Amniotic stem cell (primary cell): ENCODE data around the gene UTP14C.
A peak's percentile ranks its signal among the peaks of the same experiment; 100 is the strongest.
"Not testable (repeated sequence)": the region's sequence is repeated elsewhere in the genome, so short reads cannot be mapped to it uniquely, and the experiment has no call there.

Experiments used
- DNase-seq: peaks from one replicate; lab custom pipeline; 2025; lab: John Stamatoyannopoulos, UW

Gene UTP14C

DNA sequence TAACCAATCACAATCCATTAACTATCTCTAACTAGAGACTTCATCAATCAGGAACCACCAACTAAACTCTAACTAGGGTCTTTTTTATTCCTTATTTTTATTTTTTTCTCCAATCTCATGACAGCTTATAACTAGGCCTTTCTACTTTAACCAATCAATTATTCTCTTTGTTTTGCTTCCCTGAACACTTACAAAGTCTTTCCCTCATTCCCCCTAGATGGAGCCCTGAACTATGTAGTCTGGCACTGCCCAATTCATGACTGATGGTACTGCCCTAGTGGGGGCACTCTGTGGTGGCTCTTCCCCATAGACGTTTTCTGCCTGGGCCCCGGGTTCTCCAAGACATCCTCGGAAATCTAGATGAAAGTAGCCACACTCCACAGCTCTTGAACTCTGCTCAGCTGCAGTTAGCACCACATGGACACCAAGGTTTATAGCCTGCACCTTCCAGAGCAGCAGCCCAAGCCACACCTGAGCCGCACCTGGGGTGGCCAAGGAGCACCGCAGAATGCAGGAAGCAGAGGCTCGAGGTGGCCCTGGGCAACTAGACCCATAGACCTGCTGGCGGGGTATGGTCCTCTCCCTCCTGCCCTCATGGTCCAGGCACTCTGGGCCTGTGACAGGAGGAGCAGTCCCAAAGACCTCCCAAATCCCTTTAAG lies 19.9 kb upstream of the UTP14C start:
- DNase-seq = no peak

DNA sequence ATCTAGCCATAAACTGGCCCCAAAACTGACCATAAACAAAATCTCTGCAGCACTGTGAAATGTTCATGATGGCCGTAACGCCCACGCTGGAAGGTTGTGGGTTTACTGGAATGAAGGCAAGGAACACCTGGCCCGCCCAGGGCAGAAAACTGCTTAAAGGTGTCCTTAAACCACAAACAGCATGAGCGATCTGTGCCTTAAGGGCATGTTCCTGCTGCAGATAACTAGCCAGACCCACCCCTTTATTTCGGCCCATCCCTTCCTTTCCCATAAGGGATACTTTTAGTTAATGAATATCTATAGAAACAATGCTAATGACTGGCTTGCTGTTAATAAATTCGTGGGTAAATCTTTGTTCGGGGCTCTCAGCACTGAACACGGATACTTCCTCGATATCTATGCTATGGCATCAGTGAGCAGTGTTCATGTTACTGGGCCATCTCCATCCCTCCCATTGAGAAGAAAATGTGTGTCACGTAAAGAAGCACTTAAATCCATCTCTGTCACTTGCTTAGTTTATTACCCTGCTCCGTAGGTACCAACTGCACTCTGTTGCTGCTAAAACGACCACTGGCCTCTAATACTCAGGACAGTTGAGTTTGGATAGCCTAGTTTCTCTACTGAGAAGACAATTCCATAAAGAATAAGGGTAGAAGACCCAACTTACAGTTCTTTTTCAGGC lies 18.5 kb upstream of the UTP14C start:
- no peak for DNase-seq

DNA sequence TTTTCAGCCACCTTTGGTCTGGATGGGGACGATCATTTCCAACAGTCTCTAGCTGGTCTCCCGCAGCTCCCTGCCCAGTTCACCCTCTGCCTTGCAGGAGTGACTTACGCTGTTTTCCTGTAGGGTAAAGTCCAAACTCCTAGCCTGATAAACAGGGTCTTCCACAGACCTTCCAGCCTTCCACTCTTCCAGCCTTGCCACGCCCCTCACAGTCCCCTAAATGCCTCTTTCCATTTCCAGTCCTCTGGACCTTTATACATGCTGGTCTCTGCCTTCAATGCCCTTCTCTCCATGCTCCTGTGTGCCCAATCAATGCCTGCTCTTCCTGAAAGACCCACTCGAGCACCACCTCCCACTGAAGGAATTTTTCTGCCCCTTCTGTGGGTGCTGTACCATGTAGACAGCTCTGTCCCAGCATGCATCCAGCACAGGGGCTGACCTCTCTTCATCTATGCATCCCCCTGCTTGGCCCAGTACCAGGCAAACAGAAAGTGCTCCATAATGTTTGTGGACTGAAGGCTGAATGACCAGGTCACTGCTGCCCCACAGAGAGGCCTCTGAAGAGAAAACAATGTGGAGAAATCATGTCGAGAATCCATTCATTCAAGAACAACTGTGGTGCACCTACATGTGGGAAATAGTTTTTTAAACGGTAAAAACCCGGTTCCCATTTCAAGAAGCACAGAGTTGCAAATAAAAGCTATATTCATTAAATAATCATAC lies 17.8 kb upstream of the UTP14C start:
- no peak for DNase-seq

DNA sequence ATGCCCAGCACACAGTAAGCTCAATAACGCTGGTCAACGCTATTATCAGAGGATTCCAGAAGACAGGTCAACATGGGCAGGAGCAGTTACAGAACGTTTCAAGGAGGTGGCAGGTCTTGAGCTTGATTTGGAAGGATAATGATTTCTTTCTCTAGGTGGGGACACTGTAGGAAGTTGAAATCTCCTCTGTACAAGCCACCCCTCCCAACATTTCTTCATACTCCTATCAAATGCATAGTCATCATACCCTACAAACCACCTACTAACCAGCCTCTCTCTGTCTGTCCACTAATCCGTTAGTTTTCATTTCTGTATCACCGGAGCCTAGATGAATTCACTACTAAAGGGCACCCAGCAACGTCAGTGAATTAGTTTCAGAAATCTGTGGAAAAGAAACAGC lies 14.5 kb upstream of the UTP14C start:
- no peak for DNase-seq

DNA sequence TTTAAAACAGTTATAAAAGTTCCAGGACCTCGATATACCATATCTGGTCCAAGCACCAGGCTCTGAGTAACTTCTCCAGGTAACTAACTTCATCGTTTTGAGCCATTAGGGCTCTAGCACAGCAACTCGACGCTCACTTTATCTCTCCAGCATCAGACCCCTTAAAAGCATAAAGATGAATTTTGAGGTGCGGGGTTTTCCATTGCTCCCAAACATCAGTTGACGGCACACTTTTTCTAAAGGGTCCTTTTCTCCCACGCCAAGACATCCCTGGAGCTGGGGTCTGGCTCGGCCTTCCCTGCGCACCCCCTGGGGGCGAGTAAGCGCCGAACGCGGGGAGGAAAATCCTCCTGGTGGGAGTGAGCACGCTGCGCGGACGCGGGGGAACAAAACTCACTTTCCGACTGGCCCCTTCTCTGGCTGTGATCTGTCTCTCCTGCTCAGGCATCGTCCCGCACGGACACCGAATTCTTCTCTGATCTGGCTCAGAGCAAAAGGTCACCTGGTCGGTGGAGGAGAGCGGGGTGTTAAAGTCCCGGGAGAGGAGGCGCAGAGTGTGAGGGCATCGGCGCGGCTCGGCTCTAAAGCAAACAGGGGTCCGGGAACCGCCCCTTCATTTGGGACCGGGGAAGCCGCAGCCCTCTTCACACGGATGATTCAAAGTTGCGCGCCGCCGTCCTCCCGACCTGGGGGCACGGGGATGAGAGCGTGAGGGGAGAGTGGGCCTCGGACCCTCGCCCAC lies 13.4 kb upstream of the UTP14C start, which contains the start of gene ATP7B:
Gene ATP7B (minus strand): TSS at position 561 of the 742 bp plus-strand sequence. CDS start 113 bp downstream, at position 448.
- no peak for DNase-seq

DNA sequence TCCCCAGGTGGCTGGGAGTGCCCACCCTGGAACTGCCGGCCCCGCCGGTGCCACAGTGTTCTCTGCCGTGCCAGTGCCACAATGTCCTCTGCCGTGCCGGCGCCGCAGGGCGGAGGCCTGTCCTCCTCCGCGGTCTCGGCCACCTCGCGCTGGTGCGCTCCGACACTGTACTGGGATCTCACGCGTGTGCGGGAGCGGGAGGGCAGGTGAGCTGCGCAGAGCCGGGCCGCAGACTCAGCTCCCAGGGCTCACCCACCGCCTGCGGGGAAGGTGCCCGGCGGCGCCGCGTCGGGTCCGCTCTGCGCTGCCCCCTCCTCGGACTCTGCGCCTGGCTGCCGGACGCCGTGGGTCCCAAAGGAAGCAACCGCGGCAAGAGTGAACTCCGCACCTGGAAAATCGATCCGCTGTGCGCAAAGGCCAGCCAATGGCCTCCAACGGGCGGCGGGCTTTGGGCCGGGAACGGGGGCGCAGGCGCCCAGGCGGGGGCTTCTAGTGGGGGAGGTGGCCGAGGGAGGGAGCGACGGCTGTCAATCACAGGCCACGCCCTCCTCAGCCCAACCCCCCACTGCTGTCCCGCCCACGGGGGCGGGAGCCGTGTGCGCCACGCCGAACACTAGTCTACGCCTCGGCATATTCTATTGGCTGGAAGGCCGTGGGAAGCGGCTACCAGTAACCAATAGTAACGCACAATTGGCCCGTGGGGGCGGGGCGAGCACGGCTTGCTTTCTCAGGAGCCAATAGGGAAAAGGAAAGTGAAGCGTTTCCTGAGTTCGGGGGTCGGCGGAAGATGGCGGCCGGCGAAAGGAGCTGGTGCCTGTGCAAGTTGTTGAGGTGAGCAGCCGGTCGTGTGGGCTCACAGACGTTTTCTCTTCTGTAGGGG lies 12.6 kb upstream of the UTP14C start, which contains the start of gene ALG11:
Gene ALG11 (plus strand): TSS at position 767 of the 880 bp plus-strand sequence. CDS start 21 bp downstream, at position 788.
- peak; percentile 95 for DNase-seq

DNA sequence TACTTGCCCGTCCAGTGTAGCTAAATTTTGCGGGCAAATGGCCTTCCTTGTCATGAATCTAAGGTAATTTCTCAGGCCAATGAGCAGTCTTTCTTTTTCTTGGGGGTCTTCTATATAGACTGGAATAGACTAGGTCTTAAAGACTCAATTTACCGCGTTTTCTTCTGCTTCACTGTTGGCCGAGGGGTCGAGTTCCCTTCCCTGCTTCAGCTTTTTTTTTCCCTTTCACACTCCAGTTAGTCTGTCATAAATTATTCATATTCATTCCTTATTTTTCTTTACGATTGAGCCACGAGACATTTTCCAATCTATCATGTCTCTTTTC lies 12.0 kb upstream of the UTP14C start:
- DNase-seq = no peak

DNA sequence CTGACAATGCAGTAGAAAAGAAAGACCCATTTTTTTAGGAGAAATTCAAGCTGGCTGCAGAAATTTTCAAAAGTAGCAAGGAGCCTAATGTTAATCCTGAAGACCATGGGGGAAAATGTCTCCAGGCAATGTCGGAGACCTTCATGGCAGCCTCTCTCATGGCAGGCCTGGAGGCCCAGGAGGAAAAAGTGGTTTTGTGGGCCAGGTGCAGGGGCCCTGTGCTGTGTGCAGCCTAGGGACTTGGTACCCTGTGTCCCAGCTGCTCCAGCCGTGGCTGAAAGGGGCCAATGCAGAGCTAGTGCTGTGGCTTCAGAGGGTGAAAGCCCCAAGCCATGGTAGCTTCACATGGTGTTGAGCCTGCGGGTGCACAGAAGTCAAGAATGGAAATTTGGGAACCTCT lies 8.2 kb upstream of the UTP14C start:
- no peak for DNase-seq

DNA sequence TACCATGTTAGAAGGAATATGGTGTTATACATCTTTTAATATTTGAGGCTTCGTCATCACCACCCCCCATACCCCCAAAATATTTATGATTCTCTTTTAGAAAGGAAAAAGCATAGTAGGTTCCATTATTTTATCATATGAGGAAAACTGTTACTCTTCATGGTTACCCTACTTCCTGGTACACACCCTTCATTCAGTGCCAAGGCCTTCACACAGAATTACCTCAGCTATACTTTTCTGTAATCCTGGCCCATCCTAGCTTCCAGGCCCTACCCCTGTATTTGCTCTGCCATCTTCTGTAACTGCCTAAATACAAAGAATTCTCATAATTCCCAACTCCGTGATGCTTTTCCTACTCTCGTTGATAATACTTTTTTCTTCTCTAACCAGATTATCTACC lies 4.3 kb upstream of the UTP14C start:
- no peak for DNase-seq

DNA sequence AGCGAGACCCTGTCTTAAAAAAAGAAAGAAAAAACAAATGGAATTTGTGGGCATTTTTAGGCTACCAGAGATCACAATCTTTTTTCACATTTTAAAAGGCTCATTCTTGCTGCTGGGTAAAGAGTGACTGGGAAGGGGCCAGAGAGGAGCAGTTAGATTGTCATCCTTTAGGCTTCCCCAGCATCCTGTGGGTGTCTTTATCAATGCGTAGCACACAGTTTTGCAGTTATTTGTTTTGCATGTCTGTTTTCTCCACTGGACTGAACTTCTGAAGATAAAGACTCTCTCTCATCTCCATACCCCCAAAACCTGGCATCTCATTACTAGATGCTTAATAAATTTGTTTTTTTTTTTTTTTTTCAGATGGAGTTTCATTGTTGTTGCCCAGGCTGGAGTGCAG lies 2.1 kb upstream of the UTP14C start:
- DNase-seq = no peak

DNA sequence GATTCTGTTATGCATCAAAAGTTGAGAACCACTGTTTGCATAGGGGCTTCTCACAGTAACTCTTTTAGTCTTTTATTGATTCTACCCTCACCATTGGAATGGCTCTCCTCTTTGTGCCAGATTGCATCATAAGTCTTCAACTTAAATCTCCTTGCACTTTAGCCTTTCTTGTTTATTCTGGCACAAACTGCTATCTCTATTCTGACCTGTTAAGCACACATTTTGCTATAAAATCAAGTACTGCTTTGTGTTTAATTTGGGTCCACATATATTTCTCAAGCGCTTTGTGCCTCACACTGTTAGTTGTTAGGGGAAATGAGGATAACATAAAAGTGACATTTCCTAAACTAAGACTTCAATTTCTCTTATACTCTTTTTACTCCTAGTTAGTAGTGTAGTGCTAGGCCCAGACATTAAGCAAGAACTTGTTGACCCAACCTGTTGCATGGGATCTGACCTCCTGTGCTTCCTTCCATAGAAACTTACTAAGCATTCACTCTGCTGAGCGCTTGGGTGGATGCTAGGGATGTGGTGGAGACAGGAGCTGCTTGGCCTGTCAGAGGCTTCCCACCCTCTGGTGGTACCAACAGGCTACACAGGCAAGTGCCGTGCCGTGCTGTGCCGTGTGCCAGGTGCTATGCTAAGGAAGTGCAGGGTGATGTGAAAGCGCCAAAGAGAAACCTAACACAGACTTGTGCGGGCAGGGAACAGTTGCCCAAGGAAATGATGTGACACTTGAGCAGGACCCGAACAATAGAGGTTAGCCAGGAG lies 1.2 kb downstream of the UTP14C start:
- no peak for DNase-seq

DNA sequence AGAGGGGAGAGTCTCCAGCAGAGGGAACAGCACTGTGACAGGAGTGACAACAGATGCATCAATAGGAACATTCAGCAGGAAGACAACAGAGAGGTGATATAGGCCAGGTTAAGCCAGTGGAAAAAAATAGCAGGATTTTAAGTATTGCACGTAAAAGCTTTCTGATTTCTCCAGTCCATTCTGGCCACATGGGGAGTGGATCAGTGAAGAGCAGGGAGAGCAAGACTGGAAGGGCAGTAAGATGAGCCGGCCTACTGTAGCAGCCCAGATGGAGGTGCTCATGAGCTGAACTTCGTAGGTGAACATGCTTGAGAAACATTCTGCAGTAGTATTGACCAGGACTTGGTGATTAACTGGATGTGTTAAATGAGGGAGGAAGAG lies 1.7 kb downstream of the UTP14C start:
- no peak for DNase-seq

DNA sequence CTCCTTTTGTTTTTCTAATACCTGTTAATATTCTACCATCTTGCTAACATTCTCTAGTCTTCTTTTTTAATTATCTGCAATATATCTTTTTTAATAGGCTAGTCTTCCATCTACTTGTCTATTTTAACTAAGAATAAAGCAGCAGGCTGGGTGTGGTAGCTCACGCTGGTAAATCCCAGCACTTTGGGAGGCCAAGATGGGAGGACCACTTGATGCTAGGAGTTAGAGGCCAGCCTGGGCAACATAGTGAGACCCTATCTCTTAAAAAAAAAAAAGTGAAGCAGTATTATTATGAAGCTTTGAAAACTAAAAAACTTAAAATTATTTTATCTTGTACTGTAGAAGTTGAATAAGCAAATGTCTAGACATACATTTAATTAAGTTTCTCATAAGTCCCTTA lies 3.3 kb downstream of the UTP14C start:
- no peak for DNase-seq

DNA sequence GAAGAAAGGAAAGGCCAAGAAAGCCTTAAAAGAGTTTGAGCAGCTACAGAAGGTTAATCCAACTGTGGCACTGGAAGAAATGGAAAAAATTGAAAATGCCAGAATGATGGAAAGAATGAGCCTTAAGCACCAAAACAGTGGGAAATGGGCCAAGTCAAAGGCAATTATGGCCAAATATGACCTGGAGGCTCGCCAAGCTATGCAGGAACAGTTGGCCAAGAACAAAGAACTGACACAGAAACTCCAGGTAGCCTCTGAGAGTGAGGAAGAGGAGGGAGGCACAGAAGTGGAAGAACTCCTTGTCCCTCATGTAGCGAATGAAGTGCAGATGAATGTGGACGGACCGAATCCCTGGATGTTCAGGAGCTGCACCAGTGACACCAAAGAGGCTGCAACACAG lies 5.1 kb downstream of the UTP14C start:
- DNase-seq = no peak

DNA sequence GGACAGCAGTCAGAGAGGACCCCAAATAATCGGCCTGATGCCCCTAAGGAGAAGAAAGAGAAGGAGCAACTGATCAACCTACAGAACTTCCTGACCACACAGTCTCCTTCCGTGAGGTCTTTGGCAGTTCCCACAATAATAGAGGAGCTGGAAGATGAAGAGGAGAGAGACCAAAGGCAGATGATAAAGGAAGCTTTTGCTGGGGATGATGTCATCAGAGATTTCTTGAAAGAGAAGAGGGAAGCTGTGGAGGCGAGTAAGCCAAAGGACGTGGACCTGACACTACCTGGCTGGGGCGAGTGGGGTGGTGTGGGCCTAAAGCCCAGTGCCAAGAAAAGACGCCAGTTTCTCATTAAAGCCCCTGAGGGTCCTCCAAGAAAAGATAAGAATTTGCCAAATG lies 5.9 kb downstream of the UTP14C start:
- not testable (repeated sequence) for DNase-seq

DNA sequence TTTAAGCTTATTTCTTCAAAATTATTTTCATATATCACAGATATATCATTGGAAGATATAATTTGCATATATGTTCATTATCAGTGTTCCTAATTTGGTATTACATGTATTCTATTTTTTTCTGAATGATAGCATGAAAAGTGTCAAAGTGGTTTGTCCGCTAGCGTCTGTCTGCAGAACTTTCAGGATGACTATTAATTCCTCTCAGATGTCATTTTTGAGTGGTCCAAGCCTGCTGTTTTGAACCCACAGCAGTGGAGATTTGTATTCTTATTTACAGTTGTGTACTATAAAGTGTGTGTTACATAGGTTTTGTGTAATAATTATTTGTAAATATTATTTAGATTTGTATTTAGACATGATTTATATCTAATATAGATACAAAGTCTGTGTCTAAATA lies 8.5 kb downstream of the UTP14C start:
- no peak for DNase-seq

DNA sequence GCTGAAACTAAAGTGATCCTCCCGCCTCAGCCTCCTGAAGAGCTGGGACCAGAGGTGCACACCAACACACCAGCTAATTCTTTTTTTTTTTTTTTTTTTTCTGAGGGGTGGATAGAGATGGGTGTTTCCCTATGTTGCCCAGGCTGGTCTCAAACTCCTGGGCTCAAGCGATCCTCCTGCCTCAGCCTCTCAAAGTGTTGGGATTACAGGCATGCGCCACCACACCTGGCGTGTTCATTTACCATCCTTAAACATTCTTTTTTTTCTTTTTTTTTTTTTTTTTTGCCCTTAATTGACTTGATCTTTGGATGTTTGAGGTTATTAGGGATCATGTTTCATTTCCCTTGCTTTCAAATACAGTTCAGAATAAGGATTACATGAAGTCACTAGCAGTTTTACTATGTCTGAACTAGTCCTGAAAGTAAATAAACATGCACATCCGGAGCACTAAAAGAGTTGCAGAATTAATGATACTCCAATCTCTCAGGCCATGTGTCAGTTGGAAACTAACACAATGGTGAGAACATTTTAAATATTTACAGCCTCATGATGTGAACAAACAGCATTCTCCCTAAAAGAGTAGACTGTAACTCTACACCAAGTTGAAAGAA lies 10.2 kb downstream of the UTP14C start:
- no peak for DNase-seq

DNA sequence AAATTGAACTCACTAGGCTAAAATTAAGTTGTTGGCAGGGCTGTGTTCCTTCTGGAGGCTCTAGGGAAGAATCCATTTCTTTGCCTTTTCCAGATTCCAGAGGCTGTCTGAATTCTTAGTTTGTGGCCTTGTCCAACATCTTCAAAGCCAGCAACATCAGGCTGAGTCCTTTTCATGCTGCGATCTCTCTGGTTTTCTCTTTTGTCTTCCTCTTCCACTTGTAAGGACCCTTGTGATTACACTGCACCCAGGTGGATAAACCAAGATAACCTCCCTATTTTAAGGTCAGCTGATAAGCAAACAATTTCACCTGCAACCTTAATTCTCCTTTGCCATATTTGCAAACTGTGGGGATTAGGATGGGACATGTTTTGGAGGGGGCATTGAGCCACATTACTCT lies 11.5 kb downstream of the UTP14C start:
- DNase-seq = no peak

DNA sequence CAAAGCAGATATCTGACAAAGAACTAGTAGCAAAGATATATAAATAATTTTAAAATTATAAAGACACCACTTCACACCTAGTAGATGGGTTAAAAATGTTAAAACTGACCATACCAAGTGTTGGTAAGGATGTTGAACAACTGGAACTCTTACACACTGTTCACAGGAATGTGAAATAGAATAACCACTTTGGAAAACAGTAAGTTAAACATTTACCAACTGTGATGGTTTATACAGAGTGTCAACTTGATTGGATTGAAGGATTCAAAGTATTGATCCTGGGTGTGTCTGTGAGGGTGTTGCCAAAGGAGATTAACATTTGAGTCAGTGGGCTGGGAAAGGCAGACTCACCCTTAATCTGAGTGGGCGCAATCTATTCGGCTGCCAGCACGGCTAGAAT lies 19.2 kb downstream of the UTP14C start:
- DNase-seq = no peak

DNA sequence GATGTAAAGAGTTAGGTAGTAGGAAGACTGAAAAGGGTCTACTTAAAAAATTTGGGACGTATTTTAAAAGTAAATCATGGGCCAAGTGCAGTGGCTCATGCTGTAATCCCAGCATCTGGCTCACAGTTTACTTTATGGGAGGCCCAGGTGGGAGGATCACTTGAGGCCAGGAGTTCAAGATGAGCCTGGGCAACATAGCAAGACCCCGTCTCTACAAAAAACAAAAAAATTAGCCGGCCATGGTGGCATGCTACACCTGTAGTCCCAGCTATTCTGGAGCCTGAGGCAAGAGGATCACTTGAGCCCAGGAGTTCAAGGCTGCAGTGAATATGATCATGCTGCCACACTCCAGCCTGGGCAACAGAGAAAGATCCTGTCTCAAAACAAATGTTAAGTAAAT lies 23.0 kb downstream of the UTP14C start:
- DNase-seq = no peak
